DND-41 (cell line): Measurements from ENCODE around the gene CEP162.
"Not testable (repeated sequence)": the region's sequence is repeated elsewhere in the genome, so short reads cannot be mapped to it uniquely, and the experiment has no call there.

Source experiments
- CTCF ChIP-seq: IDR thresholded peaks from 2 replicates; pipeline ENCODE4 v1.5.1; 2012; ENCODE audit warnings: borderline replicate concordance, low read length, moderate library complexity, mild to moderate bottlenecking; ENCODE audit not compliant: poor library complexity, severe bottlenecking; ENCODE audit errors: extremely low read depth
- EZH2 ChIP-seq: IDR thresholded peaks from 3 replicates; pipeline ENCODE4 v1.6.1; 2012; ENCODE audit warnings: borderline replicate concordance, low read depth, mild to moderate bottlenecking, moderate library complexity, low read length, inconsistent platforms; ENCODE audit not compliant: severe bottlenecking

GRCh38 chr6:84223608-84224007, 3.8 kb downstream of the CEP162 start:
- TF ChIP-seq EZH2, CTCF: not testable (repeated sequence)
